A673 (cell line): ENCODE measurements around the gene PCNX1. TPM values are rescaled to one million over a fixed set of nuclear protein-coding genes. Genes with fewer than 3 reads are reported as not detected.
"Not testable (repeated sequence)": the region's sequence is repeated elsewhere in the genome, so short reads cannot be mapped to it uniquely, and the experiment has no call there.

Source experiments
- BruUV-seq: library from RNA; stranded (reverse); fragments of 400-500 nt; replicated peaks from 2 replicates; lab custom pipeline; 2021; lab: Mats Ljungman, UMichigan
- CTCF ChIA-PET: fragments of 300-600 bp; sonication (Branson Sonifier 250); formaldehyde crosslinking; loops from one replicate; lab custom pipeline; 2022; ENCODE audit warnings: antibody characterized with exemption; lab: Charles Lee
- POLR2A ChIA-PET: fragments of 300-600 bp; sonication (Branson Sonifier 250); formaldehyde crosslinking; loops from one replicate; lab custom pipeline; 2022; ENCODE audit warnings: antibody characterized with exemption; ENCODE audit not compliant: low non-redundant PET; lab: Charles Lee
- DNase-seq: peaks from one replicate; pipeline ENCODE4 v3.0.0-alpha.2; 2015; ENCODE audit warnings: low spot score
- H3K27ac ChIP-seq: fragments of 200-600 bp; sonication (generic); 2 replicates; pipeline ENCODE4 v1.5.1; 2016; ENCODE audit warnings: mixed run types, low read depth, mild to moderate bottlenecking, mixed read lengths, antibody characterized with exemption, low read length; ENCODE audit not compliant: poor library complexity, severe bottlenecking
- H3K27me3 ChIP-seq: fragments of 200-600 bp; sonication (generic); replicated peaks from 2 replicates; pipeline ENCODE4 v1.6.1; 2017; ENCODE audit warnings: mixed run types, low read depth, mild to moderate bottlenecking, mixed read lengths, antibody characterized with exemption, low read length; ENCODE audit not compliant: insufficient read depth, poor library complexity
- H3K36me3 ChIP-seq: fragments of 200-600 bp; sonication (generic); 2 replicates; pipeline ENCODE4 v1.6.1; 2016; ENCODE audit warnings: mixed run types, mild to moderate bottlenecking, mixed read lengths, antibody characterized with exemption, low read length; ENCODE audit not compliant: insufficient read depth, poor library complexity, severe bottlenecking
- H3K4me1 ChIP-seq: fragments of 200-600 bp; sonication (generic); 2 replicates; pipeline ENCODE4 v1.6.1; 2017; ENCODE audit warnings: mixed run types, mild to moderate bottlenecking, mixed read lengths, antibody characterized with exemption, low read length; ENCODE audit not compliant: insufficient read depth, poor library complexity, severe bottlenecking
- H3K4me3 ChIP-seq: fragments of 200-600 bp; sonication (generic); 2 replicates; pipeline ENCODE4 v1.5.1; 2016; ENCODE audit warnings: low read depth, mixed run types, mild to moderate bottlenecking, mixed read lengths, low read length; ENCODE audit not compliant: poor library complexity, severe bottlenecking
- H3K9me3 ChIP-seq: fragments of 200-600 bp; sonication (generic); 2 replicates; pipeline ENCODE4 v1.6.1; 2016; ENCODE audit warnings: mixed run types, low read depth, mild to moderate bottlenecking, mixed read lengths, antibody characterized with exemption, low read length; ENCODE audit not compliant: poor library complexity, severe bottlenecking
- EZH2 ChIP-seq: fragments of 200-600 bp; sonication (generic); IDR thresholded peaks from 2 replicates; pipeline ENCODE4 v1.6.1; 2017; ENCODE audit warnings: borderline replicate concordance, low read depth, mild to moderate bottlenecking, mixed read lengths, antibody characterized with exemption, low read length; ENCODE audit not compliant: poor library complexity, severe bottlenecking
- intact Hi-C: fragments of 100-400 bp; cut with micrococcal nuclease; formaldehyde crosslinking; loops from one replicate; pipeline ENCODE4 v1.10.0; 2022; ENCODE audit not compliant: unreplicated experiment
- total RNA-seq: library from RNA; stranded (reverse); gene quantifications from 2 replicates; pipeline ENCODE4 v1.2.3, GENCODE V29; 2021
- TF ChIP-seq, protein P1 (sequence below): fragments of 300-800, 200-600 bp; sonication (generic); conservative IDR thresholded peaks from 2 replicates; pipeline ENCODE4 v1.5.1; 2017; ENCODE audit warnings: low read depth, mild to moderate bottlenecking, antibody characterized with exemption, low read length, moderate library complexity, mixed read lengths

The PCNX1 gene
- total RNA-seq, 1 experiment from 2014 or later = 60.7 TPM

DNA sequence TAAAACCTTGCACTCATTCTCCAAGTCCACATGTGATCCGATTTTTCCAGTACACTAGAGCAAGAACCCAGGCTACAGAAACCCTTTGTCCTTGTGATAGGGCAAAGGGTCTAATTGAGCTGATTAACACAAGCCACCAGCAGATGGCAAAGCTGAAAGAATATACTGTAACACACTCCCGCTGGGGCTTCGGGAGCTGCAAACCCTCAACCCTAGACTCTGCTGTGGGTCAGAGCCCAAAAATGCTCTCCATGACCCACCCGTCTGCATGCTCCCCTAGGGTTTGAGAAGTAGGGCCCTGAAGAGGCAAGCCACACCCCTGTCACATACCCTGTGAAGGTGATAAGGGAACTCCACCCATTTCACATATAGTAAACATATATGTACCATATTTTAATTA is 33.6 kb upstream of the PCNX1 start:
- CTCF ChIA-PET = no interaction called here
- DNase-seq = no peak
- intact Hi-C loops = no loop called here
- BruUV-seq = no TSS peak
- no peak for TF ChIP-seq EZH2
- TF ChIP-seq, protein P1, sequence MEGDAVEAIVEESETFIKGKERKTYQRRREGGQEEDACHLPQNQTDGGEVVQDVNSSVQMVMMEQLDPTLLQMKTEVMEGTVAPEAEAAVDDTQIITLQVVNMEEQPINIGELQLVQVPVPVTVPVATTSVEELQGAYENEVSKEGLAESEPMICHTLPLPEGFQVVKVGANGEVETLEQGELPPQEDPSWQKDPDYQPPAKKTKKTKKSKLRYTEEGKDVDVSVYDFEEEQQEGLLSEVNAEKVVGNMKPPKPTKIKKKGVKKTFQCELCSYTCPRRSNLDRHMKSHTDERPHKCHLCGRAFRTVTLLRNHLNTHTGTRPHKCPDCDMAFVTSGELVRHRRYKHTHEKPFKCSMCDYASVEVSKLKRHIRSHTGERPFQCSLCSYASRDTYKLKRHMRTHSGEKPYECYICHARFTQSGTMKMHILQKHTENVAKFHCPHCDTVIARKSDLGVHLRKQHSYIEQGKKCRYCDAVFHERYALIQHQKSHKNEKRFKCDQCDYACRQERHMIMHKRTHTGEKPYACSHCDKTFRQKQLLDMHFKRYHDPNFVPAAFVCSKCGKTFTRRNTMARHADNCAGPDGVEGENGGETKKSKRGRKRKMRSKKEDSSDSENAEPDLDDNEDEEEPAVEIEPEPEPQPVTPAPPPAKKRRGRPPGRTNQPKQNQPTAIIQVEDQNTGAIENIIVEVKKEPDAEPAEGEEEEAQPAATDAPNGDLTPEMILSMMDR = no peak
- Histone ChIP-seq H3K36me3 (no peaks in the 10 kb centered on the region), H3K4me3 (no peak overlapping the region), H3K9me3 (peaks cover 18% of the 10 kb centered on the region), H3K4me1 (peaks cover 4% of the 10 kb centered on the region), H3K27me3 (no peaks in the 10 kb centered on the region), H3K27ac (no peak overlapping the region)
- POLR2A ChIA-PET = no interaction called here

DNA sequence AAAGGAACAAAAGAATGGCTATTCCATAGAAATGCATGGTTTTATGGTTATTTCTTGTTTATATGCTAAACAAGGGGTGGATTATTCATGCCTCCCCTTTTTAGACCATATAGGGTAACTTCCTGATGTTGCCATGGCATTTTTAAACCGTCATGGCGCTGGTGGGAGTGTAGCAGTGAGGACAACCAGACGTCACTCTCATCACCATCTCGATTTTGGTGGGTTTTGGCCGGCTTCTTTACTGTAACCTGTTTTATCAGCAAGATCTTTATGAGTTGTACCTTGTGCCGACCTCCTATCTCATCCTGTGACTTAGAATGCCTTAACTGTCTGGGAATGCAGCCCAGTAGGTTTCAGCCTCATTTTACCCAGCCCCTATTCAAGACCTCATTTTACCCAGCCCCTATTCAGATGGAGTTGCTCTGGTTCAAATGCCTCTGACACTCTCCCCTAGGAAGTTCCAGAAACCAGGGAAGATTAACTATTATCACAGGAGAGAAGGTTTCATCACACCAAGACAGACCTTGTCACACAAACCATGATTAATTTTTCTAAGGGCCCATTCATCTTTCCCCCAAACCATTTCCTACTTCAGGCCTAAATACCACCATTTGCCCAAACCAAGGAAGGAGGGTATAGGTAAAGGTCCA is 31.3 kb upstream of the PCNX1 start:
- Histone ChIP-seq H3K4me1 (peaks cover 23% of the 10 kb centered on the region), H3K9me3 (peaks cover 15% of the 10 kb centered on the region)
- POLR2A ChIA-PET, BruUV-seq, H3K36me3 ChIP-seq, intact Hi-C loops, H3K27me3 ChIP-seq, H3K4me3 ChIP-seq, CTCF ChIA-PET, DNase-seq, H3K27ac ChIP-seq: not testable (repeated sequence)

DNA sequence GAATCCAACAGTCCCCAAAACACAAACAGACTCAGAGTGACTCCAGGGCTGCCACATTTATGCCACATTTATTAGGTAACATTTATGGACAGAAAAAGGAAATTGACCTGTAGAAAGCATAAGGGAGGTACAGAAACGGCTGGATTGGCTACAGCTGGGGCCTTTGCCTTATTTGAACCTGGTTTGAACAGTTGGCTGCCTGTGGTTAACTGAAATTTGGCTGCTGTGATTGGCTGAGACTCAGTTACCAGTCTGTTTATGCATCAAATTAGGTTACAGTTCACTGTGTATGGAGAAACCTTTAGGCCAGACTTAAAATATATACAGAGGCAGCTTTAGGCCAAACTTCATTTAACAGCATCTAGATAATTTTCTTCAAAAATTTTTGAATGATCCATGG is 27.8 kb upstream of the PCNX1 start:
- Histone ChIP-seq H3K4me1 (peaks cover 58% of the 10 kb centered on the region), H3K36me3 (no peaks in the 10 kb centered on the region), H3K27ac (peak overlapping the region; percentile 2), H3K9me3 (no peaks in the 10 kb centered on the region), H3K4me3 (no peak overlapping the region), H3K27me3 (no peaks in the 10 kb centered on the region)
- intact Hi-C loops = no loop called here
- ChIA-PET CTCF (no interaction called here), POLR2A (no interaction called here)
- no TSS peak for BruUV-seq
- no peak for DNase-seq
- TF ChIP-seq, protein P1 = no peak
- TF ChIP-seq EZH2 = no peak

DNA sequence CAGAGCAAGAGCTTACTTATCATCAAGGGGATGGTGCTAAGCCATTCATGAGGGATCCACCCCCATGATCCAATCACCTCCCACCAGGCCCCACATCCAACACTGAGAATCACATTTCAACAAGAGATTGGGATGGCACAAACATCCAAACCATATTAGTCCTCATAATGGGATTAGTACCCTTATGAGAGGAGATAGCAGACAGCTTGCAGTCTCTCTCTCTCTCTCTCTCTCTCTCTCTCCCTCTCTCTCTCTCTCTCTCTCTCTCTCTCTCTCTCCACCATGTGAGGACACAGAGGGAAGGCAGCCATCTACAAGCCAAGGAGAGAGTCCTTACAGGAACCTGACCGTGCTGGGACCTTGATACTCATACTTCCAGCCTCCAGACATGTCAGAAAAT is 26.4 kb upstream of the PCNX1 start:
- POLR2A ChIA-PET, H3K9me3 ChIP-seq, H3K4me3 ChIP-seq, intact Hi-C loops, H3K36me3 ChIP-seq, CTCF ChIA-PET, H3K27me3 ChIP-seq, BruUV-seq: not testable (repeated sequence)
- DNase-seq = peak; percentile 82
- peaks cover 73% of the 10 kb centered on the region for H3K4me1 ChIP-seq
- H3K27ac ChIP-seq = peak overlapping the region; percentile 92
